DND-41 (cell line): ENCODE data around the gene FBXO24.

Experiments used
- EZH2 ChIP-seq: IDR thresholded peaks from 3 replicates; pipeline ENCODE4 v1.6.1; 2012; ENCODE audit warnings: borderline replicate concordance, low read depth, mild to moderate bottlenecking, moderate library complexity, low read length, inconsistent platforms; ENCODE audit not compliant: severe bottlenecking
- TF ChIP-seq, protein P1 (sequence below): IDR thresholded peaks from 2 replicates; pipeline ENCODE4 v1.5.1; 2012; ENCODE audit warnings: borderline replicate concordance, low read length, moderate library complexity, mild to moderate bottlenecking; ENCODE audit not compliant: poor library complexity, severe bottlenecking; ENCODE audit errors: extremely low read depth

DNA sequence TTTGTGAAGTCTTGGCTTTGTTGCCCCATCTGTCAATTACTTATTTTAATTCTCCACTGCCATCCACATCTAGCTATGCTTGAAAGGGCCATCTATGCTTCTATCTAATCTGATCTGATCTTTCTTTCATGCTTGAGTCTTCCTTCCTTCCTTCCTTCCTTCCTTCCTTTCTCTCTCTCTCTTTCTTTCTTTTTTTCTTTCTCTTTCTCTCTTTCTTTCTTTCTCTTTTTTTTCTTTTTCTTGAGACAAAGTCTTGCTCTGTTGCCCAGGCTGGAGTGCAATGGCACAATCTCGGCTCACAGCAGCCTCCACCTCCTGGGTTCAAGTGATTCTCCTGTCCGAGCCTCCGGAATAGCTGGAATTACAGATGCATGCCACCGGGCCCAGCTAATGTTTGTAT is 43.9 kb downstream of the FBXO24 start:
- TF ChIP-seq, protein P1, sequence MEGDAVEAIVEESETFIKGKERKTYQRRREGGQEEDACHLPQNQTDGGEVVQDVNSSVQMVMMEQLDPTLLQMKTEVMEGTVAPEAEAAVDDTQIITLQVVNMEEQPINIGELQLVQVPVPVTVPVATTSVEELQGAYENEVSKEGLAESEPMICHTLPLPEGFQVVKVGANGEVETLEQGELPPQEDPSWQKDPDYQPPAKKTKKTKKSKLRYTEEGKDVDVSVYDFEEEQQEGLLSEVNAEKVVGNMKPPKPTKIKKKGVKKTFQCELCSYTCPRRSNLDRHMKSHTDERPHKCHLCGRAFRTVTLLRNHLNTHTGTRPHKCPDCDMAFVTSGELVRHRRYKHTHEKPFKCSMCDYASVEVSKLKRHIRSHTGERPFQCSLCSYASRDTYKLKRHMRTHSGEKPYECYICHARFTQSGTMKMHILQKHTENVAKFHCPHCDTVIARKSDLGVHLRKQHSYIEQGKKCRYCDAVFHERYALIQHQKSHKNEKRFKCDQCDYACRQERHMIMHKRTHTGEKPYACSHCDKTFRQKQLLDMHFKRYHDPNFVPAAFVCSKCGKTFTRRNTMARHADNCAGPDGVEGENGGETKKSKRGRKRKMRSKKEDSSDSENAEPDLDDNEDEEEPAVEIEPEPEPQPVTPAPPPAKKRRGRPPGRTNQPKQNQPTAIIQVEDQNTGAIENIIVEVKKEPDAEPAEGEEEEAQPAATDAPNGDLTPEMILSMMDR = no peak
- no peak for TF ChIP-seq EZH2
